ENCODE measurements around the gene TOX2.

Gene TOX2

GRCh38 chr20:44056010-44056698, 141.5 kb downstream of the TOX2 start:
- no peak for DNase-seq (ENCODE audit: low read depth)

GRCh38 chr20:44057698-44058675, 143.3 kb downstream of the TOX2 start:
- peak; percentile 71 for DNase-seq (ENCODE audit: low read depth)

- no peak for DNase-seq (ENCODE audit: low read depth)
These were observed 150.1 kb downstream of the TOX2 start for GRCh38 chr20:44064501-44065400.

- no peak for DNase-seq (ENCODE audit: low read depth)
These were observed 151.0 kb downstream of the TOX2 start for GRCh38 chr20:44065401-44066340.

GRCh38 chr20:44066645-44067606, 152.3 kb downstream of the TOX2 start:
- no peak for DNase-seq (ENCODE audit: low read depth)

GRCh38 chr20:44067650-44068081, 153.0 kb downstream of the TOX2 start:
- no peak for DNase-seq (ENCODE audit: low read depth)

GRCh38 chr20:44068316-44069201, 153.9 kb downstream of the TOX2 start:
- DNase-seq (ENCODE audit: low read depth) = no peak

GRCh38 chr20:44069203-44070011, 154.8 kb downstream of the TOX2 start:
- DNase-seq (ENCODE audit: low read depth) = no peak

- no peak for DNase-seq (ENCODE audit: low read depth)
These were observed 155.7 kb downstream of the TOX2 start for GRCh38 chr20:44070139-44070900.

GRCh38 chr20:44071057-44071456, 156.4 kb downstream of the TOX2 start:
- no peak for DNase-seq (ENCODE audit: low read depth)

GRCh38 chr20:44071526-44072111, 157.0 kb downstream of the TOX2 start:
- no peak for DNase-seq (ENCODE audit: low read depth)

GRCh38 chr20:44072384-44072783, 157.7 kb downstream of the TOX2 start:
- DNase-seq (ENCODE audit: low read depth) = no peak

- no peak for DNase-seq (ENCODE audit: low read depth)
These were observed 158.5 kb downstream of the TOX2 start for GRCh38 chr20:44073011-44073674.

GRCh38 chr20:44073675-44074071, 159.0 kb downstream of the TOX2 start:
- no peak for DNase-seq (ENCODE audit: low read depth)

GRCh38 chr20:44074252-44075151, 159.8 kb downstream of the TOX2 start:
- no peak for DNase-seq (ENCODE audit: low read depth)

Measured in fibroblast of gingiva (primary cell).